Measurements from ENCODE around the gene LRRN2.
"Not testable (repeated sequence)": the region's sequence is repeated elsewhere in the genome, so short reads cannot be mapped to it uniquely, and the experiment has no call there.

The LRRN2 gene

GRCh38 chr1:204685236-204686006, at the start of gene LRRN2:
LRRN2 (minus strand) TSS chr1:204685738; CDS start chr1:204619992, 65,746 bp downstream.
- DNase-seq (ENCODE audit: low read depth): no peak

GRCh38 chr1:204735042-204735441, 49.5 kb upstream of the LRRN2 start:
- no peak for DNase-seq (ENCODE audit: low read depth)

GRCh38 chr1:204733869-204734596, 48.5 kb upstream of the LRRN2 start:
- no peak for DNase-seq (ENCODE audit: low read depth)

- DNase-seq (ENCODE audit: low read depth): no peak
Observed at GRCh38 chr1:204733289-204733688, 47.8 kb upstream of the LRRN2 start.

DNA sequence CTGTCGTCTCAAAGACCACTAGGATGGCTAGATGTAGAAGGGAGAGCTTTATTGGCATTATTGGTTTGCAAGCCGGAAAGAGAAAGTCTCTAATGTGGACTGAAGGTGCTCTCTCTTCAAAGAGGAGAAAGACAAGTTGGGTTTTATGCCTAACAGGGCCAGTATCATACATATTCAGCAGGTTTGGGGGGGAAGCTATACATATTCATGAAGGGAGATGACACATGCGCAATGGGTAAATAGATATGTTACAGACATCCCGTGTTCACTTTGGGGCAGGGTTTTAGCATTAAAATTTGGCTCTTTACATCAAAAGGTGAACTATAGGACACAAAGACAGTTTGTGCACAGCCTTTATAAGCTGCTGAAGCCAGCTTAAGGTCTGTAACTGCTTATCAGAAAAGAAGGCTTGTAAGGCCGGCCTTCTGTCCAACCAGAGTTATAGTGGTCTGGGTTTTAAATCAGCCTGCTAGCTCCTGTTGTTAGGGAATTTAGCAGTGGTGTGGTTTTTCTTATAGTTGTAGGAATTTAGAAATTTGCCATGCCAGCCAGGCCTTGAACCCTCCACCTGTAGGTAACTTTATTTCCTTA, 46.5 kb upstream of the LRRN2 start:
- no peak for DNase-seq (ENCODE audit: low read depth)

DNA sequence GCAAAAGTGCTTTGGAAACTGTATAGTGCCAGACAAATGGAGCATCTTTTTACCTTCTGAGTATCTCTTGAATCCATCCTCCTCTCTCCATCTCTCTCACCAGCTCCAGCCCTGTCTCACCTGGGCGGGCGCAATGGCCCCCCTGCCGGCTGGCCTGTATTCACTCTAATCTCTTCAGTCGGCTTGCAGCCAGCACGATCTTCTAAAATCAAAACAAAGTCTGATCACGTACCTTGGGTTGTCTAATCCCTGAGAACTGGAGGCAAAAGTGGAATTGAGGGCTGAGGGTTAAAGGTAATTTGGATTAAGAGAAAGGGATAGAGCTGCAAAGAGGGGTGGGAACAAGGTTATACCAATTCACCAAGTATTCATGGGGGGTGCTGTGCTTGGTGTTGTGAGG, 46.0 kb upstream of the LRRN2 start:
- DNase-seq (ENCODE audit: low read depth): no peak

GRCh38 chr1:204730826-204731459, 45.4 kb upstream of the LRRN2 start:
- no peak for DNase-seq (ENCODE audit: low read depth)

DNA sequence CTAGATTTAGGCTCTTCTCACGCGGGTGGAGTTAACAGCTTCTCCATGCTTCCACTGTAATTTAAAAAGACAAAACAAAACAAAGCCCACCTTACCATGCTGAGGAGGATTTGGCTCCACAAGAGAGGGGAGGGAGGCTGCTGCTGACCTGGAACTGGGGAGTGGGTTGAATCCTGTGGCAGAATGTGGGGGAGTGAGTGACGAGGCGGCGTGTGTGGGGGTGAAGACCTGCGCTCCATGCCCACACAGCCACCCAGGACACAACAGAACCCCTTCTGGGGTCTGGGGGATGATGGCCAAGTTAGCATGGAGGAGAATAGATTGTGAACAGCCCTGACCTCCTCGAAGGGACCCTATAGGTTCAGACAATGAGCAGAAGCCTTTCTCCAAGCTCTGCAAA, 44.0 kb upstream of the LRRN2 start:
- no peak for DNase-seq (ENCODE audit: low read depth)

- DNase-seq (ENCODE audit: low read depth): no peak
Observed at GRCh38 chr1:204728456-204728855, 42.9 kb upstream of the LRRN2 start.

GRCh38 chr1:204728045-204728444, 42.5 kb upstream of the LRRN2 start:
- no peak for DNase-seq (ENCODE audit: low read depth)

DNA sequence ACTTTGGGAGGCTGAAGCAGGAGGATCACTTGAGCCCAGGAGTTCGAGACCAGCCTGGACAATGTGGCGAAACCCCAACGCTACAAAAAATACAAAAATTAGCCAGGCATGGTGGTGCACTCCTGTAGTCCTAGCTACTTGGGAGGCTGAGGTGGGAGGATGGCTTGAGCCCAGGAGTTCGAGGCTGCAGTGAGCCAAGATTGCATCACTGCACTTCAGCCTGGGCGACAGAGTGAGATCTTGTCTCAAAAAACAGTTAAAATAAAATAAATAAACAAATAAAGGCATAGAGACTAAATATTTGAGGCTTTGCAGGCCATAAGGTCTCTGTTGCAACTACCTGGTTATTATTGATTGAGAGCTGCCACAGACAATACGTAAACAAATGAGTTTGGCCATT, 41.9 kb upstream of the LRRN2 start:
- not testable (repeated sequence) for DNase-seq (ENCODE audit: low read depth)

GRCh38 chr1:204726478-204726877, 40.9 kb upstream of the LRRN2 start:
- DNase-seq (ENCODE audit: low read depth): no peak

GRCh38 chr1:204725821-204726448, 40.4 kb upstream of the LRRN2 start:
- no peak for DNase-seq (ENCODE audit: low read depth)

- no peak for DNase-seq (ENCODE audit: low read depth)
Observed at GRCh38 chr1:204723131-204723787, 37.7 kb upstream of the LRRN2 start.

- no peak for DNase-seq (ENCODE audit: low read depth)
Observed at GRCh38 chr1:204721373-204722055, 36.0 kb upstream of the LRRN2 start.

DNA sequence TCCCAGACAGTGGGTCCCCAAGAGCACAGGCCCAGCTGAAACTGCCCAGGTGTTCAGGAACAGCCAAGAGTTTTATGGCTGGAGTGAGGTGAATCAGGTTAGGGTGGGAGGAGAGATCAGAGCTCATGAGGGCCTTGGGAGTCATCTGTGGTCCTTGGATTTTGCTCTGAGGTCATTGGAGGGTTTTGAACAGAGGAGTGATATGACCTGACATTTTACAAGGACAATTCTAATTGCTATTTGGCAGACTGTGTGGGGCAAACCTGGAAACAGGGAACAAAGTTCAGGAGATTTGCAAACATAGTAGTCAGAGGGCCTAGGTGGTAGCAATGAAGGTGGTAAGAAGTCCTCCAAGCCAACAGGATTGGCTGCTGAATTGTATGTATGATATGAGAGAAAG, 31.1 kb upstream of the LRRN2 start:
- DNase-seq (ENCODE audit: low read depth): no peak

DNA sequence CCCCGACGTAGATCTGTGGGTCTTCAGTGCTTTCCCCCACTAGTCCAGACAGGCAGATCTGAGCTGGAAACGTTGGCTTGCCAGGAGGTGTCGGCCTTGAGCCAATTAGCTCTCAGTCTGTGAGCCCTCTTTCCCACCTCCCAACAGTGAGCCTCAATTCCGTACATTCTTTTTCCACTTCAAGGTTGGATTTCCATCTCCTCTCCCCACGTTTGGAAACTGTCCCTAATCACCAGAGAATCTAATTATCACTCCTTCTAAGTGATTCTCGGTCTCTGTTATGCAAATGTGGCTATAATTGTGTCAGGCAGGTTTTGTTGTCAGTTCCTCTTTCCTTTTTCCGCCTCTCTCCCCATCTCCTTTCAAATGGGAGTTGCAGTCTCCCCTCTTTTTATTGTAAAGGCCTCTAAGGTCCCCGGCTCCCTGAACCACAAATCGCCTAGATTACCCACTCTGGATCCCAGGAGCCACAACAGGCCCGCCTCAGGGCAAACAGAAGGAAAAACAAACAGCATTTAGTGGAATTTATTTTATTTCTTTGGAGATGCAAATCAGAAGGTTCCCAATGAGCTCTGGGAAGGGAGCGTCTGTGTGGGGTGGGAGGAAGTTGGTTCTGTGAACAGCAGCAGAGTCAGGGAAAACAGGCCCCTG, 29.4 kb upstream of the LRRN2 start:
- DNase-seq (ENCODE audit: low read depth): no peak

DNA sequence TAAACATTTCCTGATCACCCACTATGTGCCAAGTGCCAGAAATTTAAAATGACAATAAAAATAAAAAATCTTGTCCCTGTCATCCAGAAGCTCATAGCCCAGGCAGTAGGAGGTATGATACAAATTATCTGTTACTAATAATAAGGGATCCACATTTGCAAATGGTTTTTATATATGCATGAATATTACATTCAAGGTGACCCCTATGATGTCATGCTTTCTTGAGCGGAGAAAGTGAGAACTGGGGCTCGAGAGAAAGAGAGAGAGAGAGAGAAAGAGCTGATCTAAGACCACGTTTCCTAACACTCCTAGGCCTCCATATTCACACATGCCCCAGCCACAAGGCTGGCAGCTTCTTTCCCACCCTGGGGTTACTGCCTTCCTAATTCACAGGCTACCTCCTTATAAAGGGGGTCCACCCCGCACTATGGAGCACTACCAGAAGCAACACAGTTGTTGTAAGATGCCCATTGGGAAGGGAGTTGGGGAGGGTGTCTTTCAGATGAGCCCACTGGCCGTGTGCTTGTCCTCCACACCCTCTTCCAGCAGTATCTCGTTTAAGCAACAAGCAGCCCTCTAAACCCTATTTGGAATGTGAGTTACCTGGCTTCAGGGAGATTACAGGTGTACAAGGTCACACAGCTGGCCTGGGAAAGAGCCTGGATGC, 28.8 kb upstream of the LRRN2 start:
- DNase-seq (ENCODE audit: low read depth): no peak

GRCh38 chr1:204713541-204713940, 28.0 kb upstream of the LRRN2 start:
- DNase-seq (ENCODE audit: low read depth): no peak
